Left renal cortex interstitium (tissue), 4 donors: Measurements from ENCODE around the gene FILIP1. TPM values are rescaled to one million over a fixed set of nuclear protein-coding genes. Genes with fewer than 3 reads are reported as not detected.
"Not testable (repeated sequence)": the region's sequence is repeated elsewhere in the genome, so short reads cannot be mapped to it uniquely, and the experiment has no call there.

ENCODE experiments used
- DNase-seq, 4 donors: peaks; one replicate each; pipeline ENCODE4 v3.0.0-alpha.2; 2013; ENCODE audit warnings: low read depth in 4 of 4, low spot score in 2 of 4, missing footprints in 1 of 4
- polyA plus RNA-seq, 4 donors: library from polyadenylated mRNA; unstranded; fragments of 120-200 nt; gene quantifications; one replicate each; pipeline ENCODE4 v1.2.1, GENCODE V29; 2013; ENCODE audit not compliant: insufficient read length in 4 of 4

FILIP1 gene
- polyA plus RNA-seq, 4 donors = 2.4 to 3.2 (median 3.0) TPM

DNA sequence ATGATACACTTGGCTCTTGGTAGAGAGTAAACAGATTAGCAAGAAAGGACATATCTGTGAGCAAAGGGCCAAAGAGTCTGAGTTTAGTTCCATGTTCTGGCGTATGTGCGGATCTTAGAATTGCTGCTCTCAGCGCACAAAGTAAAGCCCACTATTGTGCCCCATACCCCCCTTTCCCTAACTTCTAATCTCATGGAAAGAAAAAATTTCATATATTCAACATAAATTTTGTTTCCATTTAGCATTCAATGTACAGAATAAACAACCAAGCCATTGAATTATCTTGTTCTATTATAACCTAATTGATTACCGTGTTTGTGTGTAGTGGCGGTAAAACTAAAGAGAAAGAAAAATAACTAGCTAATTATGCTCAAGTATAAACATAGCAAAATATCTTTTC lies 30.5 kb downstream of the FILIP1 start:
- no peak for DNase-seq

DNA sequence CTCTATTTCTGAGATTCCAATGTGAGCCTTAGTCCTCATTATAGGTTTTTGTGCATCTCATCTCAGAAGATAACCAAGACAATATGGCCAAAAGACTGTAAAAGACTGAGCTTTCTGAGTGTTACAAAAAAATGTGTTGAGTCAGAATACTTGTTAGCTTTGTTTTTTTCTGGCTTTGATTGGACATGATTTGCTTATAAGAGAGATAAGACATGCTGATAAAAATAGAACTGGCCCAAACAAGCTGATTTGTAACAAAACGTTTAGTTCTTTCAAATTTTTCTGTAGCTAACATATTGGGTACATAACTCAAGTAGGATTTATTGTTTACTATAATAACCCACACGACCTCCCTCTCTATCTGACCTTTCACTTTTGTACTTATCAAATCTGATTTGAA lies 32.9 kb downstream of the FILIP1 start:
- no peak for DNase-seq

DNA sequence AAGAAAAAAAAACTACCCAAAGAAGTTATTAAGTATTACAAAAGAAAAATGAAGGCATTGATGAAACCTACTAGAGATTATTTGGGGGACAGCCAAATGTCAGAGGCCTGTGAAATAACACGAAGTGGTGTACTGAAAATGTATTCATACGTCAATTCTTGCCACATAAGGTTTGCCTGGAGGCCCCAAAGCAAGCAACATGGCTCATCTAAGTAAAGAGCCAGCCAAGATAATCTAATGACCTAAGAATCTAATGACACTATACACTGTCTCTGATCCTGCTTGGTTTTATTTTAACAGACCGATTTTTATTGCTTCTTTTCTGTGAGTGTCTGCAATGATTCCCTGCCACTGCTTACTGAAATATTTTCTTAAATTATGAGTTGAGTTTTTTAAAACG lies 34.7 kb downstream of the FILIP1 start:
- no peak for DNase-seq

DNA sequence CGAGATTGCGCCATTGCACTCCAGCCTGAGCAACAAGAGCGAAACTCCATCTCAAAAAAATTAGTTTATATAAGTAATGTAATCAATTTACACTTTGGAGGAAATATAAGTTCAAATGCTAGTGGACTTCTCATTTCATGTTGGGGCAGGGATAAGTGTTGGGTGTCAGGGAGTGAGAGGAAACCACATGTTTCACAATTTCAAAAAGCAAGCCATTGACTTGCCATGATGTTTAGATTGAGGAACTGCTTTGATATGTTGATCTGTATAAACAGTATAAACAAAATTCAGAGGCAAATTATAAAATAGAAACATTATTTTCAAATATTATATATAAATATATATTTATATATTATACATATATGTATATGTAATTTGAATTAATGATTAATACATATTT lies 42.7 kb downstream of the FILIP1 start:
- no peak for DNase-seq

DNA sequence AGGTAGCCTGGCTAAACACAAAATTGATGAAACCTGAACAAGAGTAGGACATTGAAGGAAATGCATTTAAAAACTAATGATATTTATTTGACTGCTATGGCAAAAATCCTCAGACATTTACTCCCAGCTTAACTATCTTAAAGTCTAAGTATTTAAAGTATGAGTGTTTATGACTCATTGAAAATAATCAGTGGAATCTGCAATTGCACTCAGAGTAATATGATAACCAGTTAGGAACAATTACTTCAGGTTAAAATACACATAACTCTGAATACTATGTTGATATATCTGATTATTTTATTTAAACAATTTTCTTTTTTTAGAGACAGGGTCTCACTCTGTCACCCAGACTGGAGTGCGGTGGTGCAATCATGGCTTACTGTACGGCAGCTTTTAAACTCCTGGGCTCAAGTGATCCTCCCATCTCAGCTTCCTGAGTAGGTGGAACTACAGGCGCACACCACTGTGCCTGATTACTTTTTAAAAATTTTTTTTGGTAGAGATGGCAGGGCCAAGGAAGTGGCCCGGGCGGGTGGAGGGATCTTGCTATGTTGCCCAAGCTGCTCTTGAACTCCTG lies 43.9 kb downstream of the FILIP1 start:
- DNase-seq = no peak

DNA sequence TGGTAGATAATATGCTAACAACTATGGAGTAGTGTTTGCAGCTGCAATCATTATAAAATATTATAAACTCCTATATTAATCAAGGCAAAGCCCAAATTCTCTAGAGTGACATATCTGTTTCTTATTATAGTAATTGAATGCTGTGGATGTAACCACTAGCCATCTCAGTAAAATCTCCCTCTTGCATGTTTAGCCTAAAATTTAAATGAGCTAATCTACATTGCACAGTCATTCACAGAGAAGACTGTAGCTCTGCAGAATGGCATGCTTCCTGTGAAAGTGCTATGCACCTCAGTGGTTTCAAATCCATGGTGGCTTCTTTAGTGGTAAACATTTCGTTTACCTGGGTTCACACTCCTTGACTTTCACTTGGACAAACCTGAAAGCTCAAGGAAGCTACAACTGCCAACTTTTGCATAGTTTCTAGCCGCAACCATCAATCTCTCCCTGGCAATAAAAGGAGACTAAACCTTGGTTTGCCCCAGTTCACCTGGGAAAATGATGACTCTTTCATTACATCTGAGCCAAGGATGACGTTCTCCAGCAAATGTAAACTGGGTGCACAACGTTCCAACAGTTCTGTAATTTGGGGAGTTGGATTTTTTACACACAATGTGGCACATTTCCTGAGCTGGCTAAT lies 47.2 kb downstream of the FILIP1 start:
- DNase-seq = no peak

DNA sequence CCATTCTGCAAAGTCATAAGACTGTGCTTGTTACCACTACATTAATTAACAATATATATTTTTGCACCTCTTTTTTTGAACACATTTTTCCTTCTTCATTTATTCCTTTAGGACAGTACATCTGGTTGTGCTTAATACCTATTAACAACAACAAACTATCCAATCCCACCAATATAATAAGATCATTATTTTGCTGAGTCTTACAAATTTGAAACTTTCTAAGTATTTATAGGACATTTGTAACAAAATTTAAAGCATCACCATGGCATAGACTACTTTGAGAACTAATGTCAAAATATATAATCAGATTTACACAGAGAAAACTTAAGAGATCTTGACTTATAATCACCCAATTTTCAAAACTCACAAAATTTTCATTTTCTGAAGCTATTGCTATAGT lies 47.9 kb downstream of the FILIP1 start:
- DNase-seq = no peak

DNA sequence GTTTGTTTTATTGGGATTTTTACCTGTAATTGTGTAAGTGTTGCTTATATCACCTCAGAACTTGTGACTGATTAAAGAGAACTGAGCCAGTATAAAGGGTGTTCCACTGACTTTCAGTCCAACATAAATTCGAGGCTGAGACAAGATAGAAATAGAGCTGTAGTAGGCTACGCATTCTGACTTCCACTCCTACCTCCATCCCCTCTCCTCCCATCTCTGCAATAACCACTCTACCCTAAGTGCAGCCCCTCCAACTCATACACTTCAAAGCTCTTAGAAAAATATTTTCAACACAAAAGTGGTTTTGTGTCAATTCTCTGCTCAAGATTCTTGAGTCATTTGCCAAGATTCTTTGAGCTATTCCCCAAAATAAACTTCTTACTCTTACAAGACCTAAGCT lies 48.7 kb downstream of the FILIP1 start:
- no peak for DNase-seq

DNA sequence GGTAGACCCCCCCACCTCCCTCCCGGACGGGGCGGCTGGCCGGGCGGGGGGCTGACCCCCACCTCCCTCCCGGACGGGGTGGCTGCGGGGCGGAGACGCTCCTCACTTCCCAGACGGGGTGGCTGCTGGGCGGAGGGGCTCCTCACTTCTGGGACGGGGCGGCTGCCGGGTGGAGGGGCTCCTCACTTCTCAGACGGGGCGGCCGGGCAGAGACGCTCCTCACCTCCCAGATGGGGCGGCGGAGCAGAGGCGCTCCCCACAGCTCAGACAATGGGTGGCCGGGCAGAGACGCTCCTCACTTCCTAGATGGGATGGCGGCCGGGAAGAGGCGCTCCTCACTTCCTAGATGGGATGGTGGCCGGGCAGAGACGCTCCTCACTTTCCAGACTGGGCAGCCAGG lies 51.7 kb downstream of the FILIP1 start:
- DNase-seq = not testable (repeated sequence)

DNA sequence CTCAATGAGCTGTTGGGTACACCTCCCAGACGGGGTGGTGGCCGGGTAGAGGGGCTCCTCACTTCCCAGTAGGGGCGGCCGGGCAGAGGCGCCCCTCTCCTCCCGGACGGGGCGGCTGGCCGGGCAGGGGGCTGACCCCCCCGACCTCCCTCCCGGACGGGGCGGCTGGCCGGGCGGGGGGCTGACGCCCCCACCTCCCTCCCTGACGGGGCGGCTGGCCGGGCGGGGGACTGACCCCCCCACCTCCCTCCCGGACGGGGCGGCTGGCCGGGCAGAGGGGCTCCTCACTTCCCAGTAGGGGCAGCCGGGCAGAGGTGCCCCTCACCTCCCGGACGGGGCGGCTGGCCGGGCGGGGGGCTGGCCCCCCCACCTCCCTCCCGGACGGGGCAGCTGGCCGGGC lies 52.1 kb downstream of the FILIP1 start:
- DNase-seq = not testable (repeated sequence)

DNA sequence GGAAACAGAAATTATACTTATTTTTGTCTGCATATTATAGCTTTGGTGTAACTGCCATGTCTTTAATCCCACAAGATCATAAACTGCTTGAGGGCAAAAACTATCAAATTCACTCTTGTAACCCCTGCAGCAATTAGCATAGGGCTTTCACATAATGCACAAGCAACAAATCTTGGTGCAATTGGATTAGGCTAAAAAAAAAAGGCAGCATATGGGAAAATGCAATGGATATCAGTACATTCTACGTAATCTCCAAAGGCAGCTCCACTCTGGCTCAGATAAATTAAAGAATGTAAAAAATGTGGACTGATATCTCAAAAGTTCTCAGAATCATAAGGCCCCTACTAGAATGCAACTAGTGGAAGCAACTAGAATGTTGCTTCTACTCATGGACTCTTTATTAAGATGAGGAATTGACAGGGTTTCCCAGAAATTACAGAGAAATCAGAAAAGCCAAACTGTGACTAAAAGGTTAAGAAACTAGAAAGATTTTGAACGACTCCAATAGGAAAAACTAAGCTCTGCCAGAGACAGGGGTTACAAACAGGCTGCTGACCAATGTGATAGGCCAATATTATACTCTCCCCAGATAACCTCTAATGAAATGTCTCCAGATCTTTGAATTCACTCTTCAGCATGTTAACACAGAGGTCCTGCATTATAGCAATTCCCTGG lies 55.0 kb downstream of the FILIP1 start:
- DNase-seq = no peak

DNA sequence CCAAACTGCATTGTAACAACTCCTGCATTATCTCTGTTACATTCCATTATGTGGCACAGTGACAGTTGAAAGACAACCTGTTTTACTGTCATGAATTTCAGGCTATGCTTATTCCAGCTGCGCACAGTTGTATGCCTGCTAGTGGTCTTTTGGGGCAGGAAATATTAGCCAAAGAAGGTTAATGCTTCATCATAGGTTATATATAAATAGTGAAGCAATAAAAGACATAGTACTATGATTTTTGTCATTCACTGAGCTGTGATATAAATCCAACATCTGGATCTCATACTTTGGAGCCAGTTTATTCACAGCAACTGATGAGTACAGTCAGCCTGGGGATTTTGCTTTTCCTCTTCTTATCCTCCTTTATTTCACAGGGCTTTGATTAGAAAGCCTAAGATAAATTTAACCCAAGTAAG lies 55.6 kb downstream of the FILIP1 start:
- no peak for DNase-seq

DNA sequence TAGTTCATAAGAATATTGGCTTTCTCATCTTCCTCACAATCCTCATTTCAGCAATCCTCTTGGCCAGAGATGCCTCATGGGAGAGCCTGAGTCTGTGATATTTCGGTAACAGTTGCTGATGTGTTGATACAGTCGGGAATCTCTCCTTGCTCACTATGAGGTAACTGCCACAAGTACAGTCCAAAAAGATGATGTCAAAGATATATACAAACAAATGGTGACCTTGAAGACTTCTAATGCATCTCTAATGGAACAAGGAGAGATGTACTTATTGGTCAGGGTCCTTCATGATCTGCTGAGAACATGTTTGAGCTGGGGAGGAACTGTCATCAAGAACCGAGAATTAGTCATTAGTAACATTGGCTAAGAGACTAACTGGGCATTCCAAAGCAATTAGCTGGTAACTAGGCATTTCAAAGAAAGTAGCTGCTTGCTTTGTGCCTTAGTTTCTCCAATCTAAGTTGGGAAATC lies 56.1 kb downstream of the FILIP1 start:
- DNase-seq = no peak

DNA sequence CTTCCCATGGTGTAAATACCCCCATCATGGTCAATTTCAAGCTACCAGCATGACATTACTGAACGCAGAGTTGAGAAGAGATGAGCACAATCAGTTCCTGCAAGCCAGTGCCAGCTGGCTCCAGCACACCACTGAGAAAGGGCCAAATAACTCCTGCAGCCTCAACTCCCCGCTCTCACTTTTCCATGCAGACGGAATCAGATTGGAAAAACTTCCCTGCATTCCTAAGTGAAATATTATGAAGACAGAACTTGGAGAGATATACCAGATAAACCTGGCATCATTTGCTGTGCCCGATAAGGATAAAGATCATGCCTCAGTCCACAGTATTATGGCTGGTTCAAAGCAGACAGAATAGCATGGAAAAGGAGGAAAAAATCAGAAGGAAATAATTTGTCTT lies 56.7 kb downstream of the FILIP1 start:
- no peak for DNase-seq

DNA sequence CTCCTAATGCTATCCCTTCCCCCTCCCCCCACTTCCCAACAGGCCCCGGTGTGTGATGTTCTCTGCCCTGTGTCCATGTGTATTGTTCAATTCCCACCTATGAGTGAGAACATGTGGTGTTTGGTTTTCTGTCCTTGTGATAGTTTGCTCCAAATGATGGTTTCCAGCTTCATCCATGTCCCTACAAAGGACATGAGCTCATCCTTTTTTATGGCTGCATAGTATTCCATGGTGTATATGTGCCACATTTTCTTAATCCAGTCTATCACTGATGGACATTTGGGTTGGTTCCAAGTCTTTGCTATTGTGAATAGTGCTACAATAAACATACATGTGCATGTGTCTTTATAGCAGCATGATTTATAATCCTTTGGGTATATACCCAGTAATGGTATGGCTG lies 60.8 kb downstream of the FILIP1 start:
- not testable (repeated sequence) for DNase-seq

DNA sequence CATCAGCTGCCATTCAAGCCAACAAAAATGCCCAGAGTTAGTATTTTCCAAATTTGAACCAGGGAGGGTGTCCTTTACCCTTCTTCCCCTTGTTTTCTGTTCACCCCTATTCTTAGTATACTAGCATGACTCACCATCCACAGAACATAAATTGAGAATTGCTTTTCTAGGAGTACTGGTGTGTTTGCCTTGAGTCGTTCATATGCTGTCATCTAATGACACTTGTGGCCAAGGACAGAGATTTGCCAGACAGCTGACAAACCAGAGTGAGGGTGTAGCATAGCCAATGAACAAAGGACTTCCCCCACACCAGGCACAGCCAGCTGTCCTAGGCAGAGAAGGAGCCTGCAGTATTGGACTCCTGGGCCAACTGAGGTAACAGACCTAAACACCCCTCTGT lies 62.2 kb downstream of the FILIP1 start:
- no peak for DNase-seq

DNA sequence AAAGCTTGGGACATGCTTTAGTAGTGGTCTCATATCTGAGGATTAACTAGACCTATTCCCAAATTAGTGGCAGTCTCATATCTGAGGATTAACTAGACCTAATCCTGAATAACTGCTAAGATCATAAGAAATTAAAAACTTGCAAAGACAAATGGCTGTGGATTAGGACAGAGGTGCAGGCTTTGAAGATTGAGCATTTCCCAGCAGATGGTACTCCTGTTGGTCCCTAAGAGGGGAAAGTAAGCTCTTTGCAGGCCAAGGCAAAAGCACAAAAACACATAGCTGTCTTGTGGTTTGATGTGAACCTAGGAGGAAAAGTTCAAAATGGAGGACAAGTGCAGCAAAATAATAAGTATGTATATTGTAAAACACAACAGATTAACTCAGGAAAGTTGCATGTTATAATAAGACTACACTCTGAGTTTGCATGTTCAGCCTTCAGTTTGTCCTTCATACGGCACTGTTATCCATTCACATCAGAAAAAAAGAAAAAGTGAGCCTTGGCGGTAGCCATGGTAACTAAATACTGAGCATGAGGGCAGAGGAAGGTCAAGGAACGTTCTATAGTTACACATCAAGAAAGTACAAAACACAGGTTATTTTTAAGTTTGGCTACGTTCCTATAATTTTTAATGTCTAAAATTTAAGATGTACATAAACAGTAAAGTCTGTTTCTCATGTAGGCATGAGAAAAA lies 62.8 kb downstream of the FILIP1 start:
- DNase-seq = peak in 1 of 4 donors; percentile 30

DNA sequence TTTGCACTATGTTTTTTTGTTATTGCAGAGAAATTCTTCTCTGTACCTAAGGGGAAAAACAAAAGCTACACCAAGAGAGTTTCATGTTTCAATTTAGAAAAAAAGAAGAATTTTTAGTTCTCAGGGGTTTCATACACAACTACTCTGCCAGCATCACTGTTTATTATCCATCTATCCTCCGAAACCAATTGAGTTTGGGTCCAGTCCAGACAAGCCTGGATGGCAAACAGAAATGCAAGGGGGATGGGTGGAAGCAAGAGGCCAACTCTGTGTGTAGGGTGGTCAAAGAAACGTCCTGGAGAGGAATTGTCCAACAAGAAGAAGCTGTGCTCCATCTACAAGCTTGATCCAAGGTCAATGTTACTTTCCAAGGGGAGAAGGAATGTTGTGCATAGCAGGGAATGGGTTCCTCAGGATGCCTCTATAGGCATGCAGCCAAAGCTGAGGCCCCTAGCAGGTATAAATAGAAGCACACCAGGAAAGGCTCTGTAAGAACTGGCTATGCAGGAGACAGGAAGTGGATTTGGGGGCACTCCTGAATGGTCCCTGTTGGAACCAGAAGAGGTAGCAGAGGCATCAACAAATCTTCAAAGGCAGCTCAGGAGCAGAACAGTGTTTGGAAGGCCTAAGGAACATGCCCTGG lies 64.4 kb downstream of the FILIP1 start:
- no peak for DNase-seq

DNA sequence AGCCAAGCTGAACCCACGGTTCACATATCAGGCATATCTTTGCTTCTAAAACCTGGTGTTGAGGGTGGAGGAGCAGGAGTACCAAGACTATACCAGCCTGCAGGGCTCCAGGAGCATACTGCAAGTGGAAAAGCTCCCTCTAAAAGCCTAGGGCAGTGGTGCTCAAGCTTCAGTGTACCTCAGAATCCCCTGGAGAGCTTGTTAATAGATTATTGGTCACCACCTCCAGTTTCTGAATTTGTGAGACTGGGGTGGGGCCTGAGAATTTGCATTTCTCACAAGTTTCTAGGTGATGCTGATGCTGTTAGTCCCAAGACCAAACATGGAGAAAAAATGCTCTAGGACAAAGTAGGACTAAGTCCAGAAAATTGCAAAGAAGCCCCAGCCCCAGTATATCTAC lies 65.4 kb downstream of the FILIP1 start:
- DNase-seq = no peak

DNA sequence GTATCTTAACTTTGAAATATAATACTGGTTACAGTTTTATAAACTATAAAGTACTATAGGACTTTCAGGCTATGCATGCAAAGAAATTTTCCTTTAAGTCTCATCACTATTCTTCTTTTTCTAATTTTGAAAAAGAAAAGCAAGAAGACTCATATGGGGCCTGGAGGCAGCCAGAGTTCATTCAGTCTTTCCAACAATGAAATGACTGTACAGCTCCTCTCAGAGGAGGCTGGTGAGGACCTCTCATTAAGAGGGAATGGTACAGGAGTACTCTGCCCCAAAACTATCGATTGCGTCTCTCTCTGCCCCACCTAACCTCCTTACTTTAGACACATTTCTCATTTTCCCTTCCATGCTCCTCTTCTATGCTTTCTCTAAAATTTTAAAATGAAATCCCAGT lies 66.3 kb downstream of the FILIP1 start:
- no peak for DNase-seq
